HEK293 (cell line): ENCODE data around the gene BCL2.

Experiments
- CTCF ChIA-PET: fragments of 350-600 bp; formaldehyde crosslinking; extraction: SDS; loops from one replicate; lab custom pipeline; 2021; ENCODE audit warnings: antibody characterized with exemption; lab: Yijun Ruan, JAX
- POLR2A ChIA-PET: fragments of 300-600 bp; formaldehyde crosslinking; extraction: SDS; loops from one replicate; lab custom pipeline; 2020; ENCODE audit warnings: antibody characterized with exemption, inconsistent platforms; lab: Yijun Ruan, JAX
- H3K27ac ChIP-seq: fragments of 200-500 bp; sonication (Bioruptor generic); 2 replicates; pipeline ENCODE4 v1.5.1; 2014; ENCODE audit warnings: low read depth, low read length, control low read depth, inconsistent platforms; ENCODE audit errors: extremely low read depth
- H3K36me3 ChIP-seq, 2 experiments: fragments of 200-500 bp in 1 of 2; sonication (Bioruptor generic) in 1 of 2; 1 replicate in 1 of 2; 2 replicates in 1 of 2; pipeline ENCODE4 v1.5.1; 2014 to 2017; ENCODE audit warnings: inconsistent platforms in 2 of 2, low read length in 2 of 2; ENCODE audit not compliant: control insufficient read depth in 2 of 2, insufficient read depth in 1 of 2
- H3K4me1 ChIP-seq: fragments of 200-500 bp; sonication (Bioruptor generic); 2 replicates; pipeline ENCODE4 v1.5.1; 2014; ENCODE audit warnings: mild to moderate bottlenecking, low read length, inconsistent platforms; ENCODE audit not compliant: control insufficient read depth, insufficient read depth
- H3K4me3 ChIP-seq: 2 replicates; pipeline ENCODE4 v1.5.1; 2011; ENCODE audit warnings: low read depth, mild to moderate bottlenecking, control low read depth, low read length, moderate library complexity
- H3K9me3 ChIP-seq: fragments of 200-500 bp; sonication (Bioruptor generic); 2 replicates; pipeline ENCODE4 v1.5.1; 2014; ENCODE audit warnings: low read depth, low read length, inconsistent platforms; ENCODE audit not compliant: control insufficient read depth, insufficient read depth
- BCL11A ChIP-seq: fragments of 450-650 bp; formaldehyde crosslinking; IDR thresholded peaks from 2 replicates; pipeline ENCODE4 v1.5.1; 2016; ENCODE audit warnings: low read depth, missing biosample characterization, missing genetic modification characterization
- KLF8 ChIP-seq: fragments of 450-650 bp; formaldehyde crosslinking; IDR thresholded peaks from 2 replicates; pipeline ENCODE4 v1.5.1; 2016; ENCODE audit warnings: missing biosample characterization, missing genetic modification characterization
- PRDM4 ChIP-seq: fragments of 450-650 bp; formaldehyde crosslinking; IDR thresholded peaks from 2 replicates; pipeline ENCODE4 v1.5.1; 2017; ENCODE audit warnings: missing biosample characterization, missing genetic modification characterization
- RBAK ChIP-seq: fragments of 450-650 bp; formaldehyde crosslinking; IDR thresholded peaks from 2 replicates; pipeline ENCODE4 v1.5.1; 2016; ENCODE audit warnings: missing biosample characterization, missing genetic modification characterization
- TSHZ1 ChIP-seq: fragments of 450-650 bp; formaldehyde crosslinking; IDR thresholded peaks from 2 replicates; pipeline ENCODE4 v1.5.1; 2016; ENCODE audit warnings: missing biosample characterization, missing genetic modification characterization, borderline replicate concordance
- ZBTB17 ChIP-seq: fragments of 450-650 bp; formaldehyde crosslinking; IDR thresholded peaks from 2 replicates; pipeline ENCODE4 v1.5.1; 2016; ENCODE audit warnings: missing biosample characterization, missing genetic modification characterization
- ZEB2 ChIP-seq: fragments of 450-650 bp; formaldehyde crosslinking; IDR thresholded peaks from 2 replicates; pipeline ENCODE4 v1.5.1; 2016; ENCODE audit warnings: missing biosample characterization, missing genetic modification characterization
- ZNF10 ChIP-seq: fragments of 450-650 bp; formaldehyde crosslinking; IDR thresholded peaks from 2 replicates; pipeline ENCODE4 v1.5.1; 2017; ENCODE audit warnings: missing biosample characterization, missing genetic modification characterization
- ZNF114 ChIP-seq: fragments of 450-650 bp; formaldehyde crosslinking; IDR thresholded peaks from 2 replicates; pipeline ENCODE4 v1.5.0; 2017; ENCODE audit warnings: missing biosample characterization, missing genetic modification characterization
- ZNF138 ChIP-seq: fragments of 450-650 bp; formaldehyde crosslinking; IDR thresholded peaks from 2 replicates; pipeline ENCODE4 v1.5.1; 2016; ENCODE audit warnings: missing biosample characterization, missing genetic modification characterization, borderline replicate concordance
- ZNF140 ChIP-seq: fragments of 450-650 bp; formaldehyde crosslinking; IDR thresholded peaks from 2 replicates; pipeline ENCODE4 v1.5.1; 2016; ENCODE audit warnings: missing biosample characterization, missing genetic modification characterization
- ZNF549 ChIP-seq: fragments of 450-650 bp; IDR thresholded peaks from 2 replicates; pipeline ENCODE4 v1.5.1; 2018; ENCODE audit warnings: missing biosample characterization, missing genetic modification characterization, mild to moderate bottlenecking, inconsistent platforms, moderate library complexity
- ZNF555 ChIP-seq: fragments of 450-650 bp; formaldehyde crosslinking; conservative IDR thresholded peaks from 2 replicates; pipeline ENCODE4 v1.5.1; 2017; ENCODE audit warnings: missing biosample characterization, mild to moderate bottlenecking, missing genetic modification characterization, inconsistent platforms
- ZNF623 ChIP-seq: fragments of 450-650 bp; formaldehyde crosslinking; IDR thresholded peaks from 2 replicates; pipeline ENCODE4 v1.5.1; 2016; ENCODE audit warnings: missing biosample characterization, missing genetic modification characterization
- ZNF629 ChIP-seq: fragments of 450-650 bp; formaldehyde crosslinking; IDR thresholded peaks from 2 replicates; pipeline ENCODE4 v1.5.1; 2017; ENCODE audit warnings: missing biosample characterization, missing genetic modification characterization
- TF ChIP-seq, protein P1 (sequence below): fragments of 450-650 bp; formaldehyde crosslinking; IDR thresholded peaks from 2 replicates; pipeline ENCODE4 v1.5.1; 2016; ENCODE audit warnings: missing biosample characterization, missing genetic modification characterization
- TF ChIP-seq, protein P2 (sequence below): fragments of 450-650 bp; formaldehyde crosslinking; IDR thresholded peaks from 2 replicates; pipeline ENCODE4 v1.5.1; 2016; ENCODE audit warnings: missing biosample characterization, missing genetic modification characterization

Gene BCL2

GRCh38 chr18:63207835-63208234, 111.7 kb downstream of the BCL2 start (continued):
- TF ChIP-seq PRDM4 (tag by site-specific recombination) (no peak), KLF8 (tag by site-specific recombination) (no peak), ZNF140 (no peak), ZNF10 (tag by site-specific recombination) (no peak), BCL11A (tag by site-specific recombination) (no peak), ZNF623 (tag by site-specific recombination) (no peak), ZNF549 (tag by site-specific recombination) (no peak), TSHZ1 (no peak)
- TF ChIP-seq, protein P1, sequence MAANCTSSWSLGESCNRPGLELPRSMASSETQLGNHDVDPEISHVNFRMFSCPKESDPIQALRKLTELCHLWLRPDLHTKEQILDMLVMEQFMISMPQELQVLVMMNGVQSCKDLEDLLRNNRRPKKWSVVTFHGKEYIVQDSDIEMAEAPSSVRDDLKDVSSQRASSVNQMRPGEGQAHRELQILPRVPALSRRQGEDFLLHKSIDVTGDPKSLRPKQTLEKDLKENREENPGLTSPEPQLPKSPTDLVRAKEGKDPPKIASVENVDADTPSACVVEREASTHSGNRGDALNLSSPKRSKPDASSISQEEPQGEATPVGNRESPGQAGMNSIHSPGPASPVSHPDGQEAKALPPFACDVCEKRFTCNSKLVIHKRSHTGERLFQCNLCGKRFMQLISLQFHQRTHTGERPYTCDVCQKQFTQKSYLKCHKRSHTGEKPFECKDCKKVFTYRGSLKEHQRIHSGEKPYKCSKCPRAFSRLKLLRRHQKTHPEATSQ (tag by site-specific recombination), result no peak
- TF ChIP-seq, protein P2, sequence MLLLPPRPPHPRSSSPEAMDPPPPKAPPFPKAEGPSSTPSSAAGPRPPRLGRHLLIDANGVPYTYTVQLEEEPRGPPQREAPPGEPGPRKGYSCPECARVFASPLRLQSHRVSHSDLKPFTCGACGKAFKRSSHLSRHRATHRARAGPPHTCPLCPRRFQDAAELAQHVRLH (tag by site-specific recombination), result no peak

- H3K4me1 ChIP-seq, result no peaks in the 10 kb centered on the region
- H3K36me3 ChIP-seq, result no peaks in the 10 kb centered on the region
- POLR2A ChIA-PET, result no interaction called here
- TF ChIP-seq ZNF555 (tag by site-specific recombination) (no peak), ZEB2 (tag by site-specific recombination) (no peak), RBAK (no peak), ZNF138 (tag by site-specific recombination) (no peak), ZBTB17 (tag by site-specific recombination) (no peak), ZNF629 (tag by site-specific recombination) (no peak), ZNF114 (tag by site-specific recombination) (no peak)
- no peak overlapping the region for H3K27ac ChIP-seq
- no peaks in the 10 kb centered on the region for H3K9me3 ChIP-seq
- CTCF ChIA-PET, result interaction anchor here (0.6 kb wide), 1 partner anchor 10 kb away, joined by 3 read pairs; no protein-coding TSS in a partner anchor
- H3K4me3 ChIP-seq, result no peak overlapping the region
Measured at GRCh38 chr18:63207143-63207790, 112.3 kb downstream of the BCL2 start.
